RWPE2 (cell line): ENCODE measurements around the gene BIK.

Experiments
- ATAC-seq: fragments of 200-7000 bp; cut with Tn5 transposase; 3 replicates; pipeline ENCODE4 v1.9.1; 2021; ENCODE audit warnings: low read depth
- DNase-seq: peaks from one replicate; pipeline ENCODE4 v3.0.0-alpha.2; 2020; ENCODE audit warnings: low spot score
- H3K27ac ChIP-seq: fragments of 450-650 bp; 2 replicates; pipeline ENCODE4 v1.5.1; 2017; ENCODE audit warnings: mild to moderate bottlenecking; ENCODE audit not compliant: poor library complexity, severe bottlenecking
- H3K27me3 ChIP-seq: fragments of 250-450 bp; sonication (Bioruptor Pico); 2 replicates; pipeline ENCODE4 v1.5.1; 2021; ENCODE audit warnings: mild to moderate bottlenecking, moderate library complexity; ENCODE audit not compliant: insufficient read depth, poor library complexity, severe bottlenecking
- H3K36me3 ChIP-seq: fragments of 250-450 bp; sonication (Bioruptor Pico); 2 replicates; pipeline ENCODE4 v1.5.1; 2020; ENCODE audit warnings: low read depth, mild to moderate bottlenecking, moderate library complexity
- H3K4me1 ChIP-seq: fragments of 250-450 bp; sonication (Bioruptor Pico); 2 replicates; pipeline ENCODE4 v1.5.1; 2021; ENCODE audit warnings: mild to moderate bottlenecking, moderate library complexity; ENCODE audit not compliant: insufficient read depth, poor library complexity, severe bottlenecking
- H3K4me3 ChIP-seq: fragments of 250-450 bp; sonication (Bioruptor Pico); 2 replicates; pipeline ENCODE4 v1.5.1; 2021; ENCODE audit warnings: mild to moderate bottlenecking, moderate library complexity; ENCODE audit not compliant: severe bottlenecking
- H3K9me3 ChIP-seq: fragments of 250-450 bp; sonication (Bioruptor Pico); 2 replicates; pipeline ENCODE4 v1.5.1; 2021; ENCODE audit warnings: mild to moderate bottlenecking, moderate library complexity; ENCODE audit not compliant: severe bottlenecking
- CTCF ChIP-seq: fragments of 450-650 bp; IDR thresholded peaks from one replicate; pipeline ENCODE4 v1.5.1; 2017; ENCODE audit warnings: mild to moderate bottlenecking, moderate library complexity; ENCODE audit not compliant: poor library complexity, severe bottlenecking

Gene BIK

GRCh38 chr22:43168471-43169309 is 58.1 kb downstream of the BIK start:
- no peaks in the 10 kb centered on the region for H3K9me3 ChIP-seq
- no peak for ATAC-seq

GRCh38 chr22:43169310-43170130 is 59.0 kb downstream of the BIK start:
- Histone ChIP-seq H3K4me1 (no peaks in the 10 kb centered on the region), H3K27me3 (no peaks in the 10 kb centered on the region), H3K4me3 (no peak overlapping the region), H3K36me3 (peaks cover 49% of the 10 kb centered on the region), H3K27ac (no peak overlapping the region), H3K9me3 (no peaks in the 10 kb centered on the region)
- ATAC-seq (no peak), DNase-seq (peak; percentile 56)
- TF ChIP-seq CTCF, result no peak

More at GRCh38 chr22:43168471-43169309, 58.1 kb downstream of the BIK start:
- Histone ChIP-seq H3K27me3 (no peaks in the 10 kb centered on the region), H3K4me3 (no peak overlapping the region), H3K27ac (no peak overlapping the region), H3K4me1 (no peaks in the 10 kb centered on the region), H3K36me3 (peaks cover 42% of the 10 kb centered on the region)
- DNase-seq, result no peak
- no peak for TF ChIP-seq CTCF

GRCh38 chr22:43170131-43170480 is 59.6 kb downstream of the BIK start:
- no peak for TF ChIP-seq CTCF
- no peaks in the 10 kb centered on the region for H3K4me1 ChIP-seq

GRCh38 chr22:43171019-43171491 is 60.5 kb downstream of the BIK start:
- Histone ChIP-seq H3K27ac (no peak overlapping the region), H3K36me3 (peaks cover 62% of the 10 kb centered on the region), H3K4me1 (no peaks in the 10 kb centered on the region), H3K4me3 (no peak overlapping the region), H3K9me3 (no peaks in the 10 kb centered on the region), H3K27me3 (no peaks in the 10 kb centered on the region)
- DNase-seq (peak; percentile 40), ATAC-seq (no peak)
- no peak for TF ChIP-seq CTCF

More at GRCh38 chr22:43170131-43170480, 59.6 kb downstream of the BIK start:
- Histone ChIP-seq H3K36me3 (peaks cover 55% of the 10 kb centered on the region), H3K27ac (no peak overlapping the region), H3K4me3 (no peak overlapping the region), H3K9me3 (no peaks in the 10 kb centered on the region), H3K27me3 (no peaks in the 10 kb centered on the region)
- ATAC-seq (no peak), DNase-seq (no peak)
